Left colon (tissue), 2 donors: ENCODE measurements around the gene RAB3GAP1. TPM values are rescaled to one million over a fixed set of nuclear protein-coding genes. Genes with fewer than 3 reads are reported as not detected.

Experiments used
- ATAC-seq: fragments of 200-7000 bp; cut with Tn5 transposase; one replicate; pipeline ENCODE4 v1.9.1; 2020; ENCODE audit warnings: mild to moderate bottlenecking, moderate library complexity
- DNase-seq, 2 donors: peaks; one replicate each; pipeline ENCODE4 v3.0.0-alpha.2; 2020
- intact Hi-C, 2 donors: fragments of 100-400 bp; cut with DNase I in 1 of 2; cut with micrococcal nuclease in 1 of 2; formaldehyde crosslinking; loops; one replicate each; pipeline versions ENCODE4 v1.11.2 to v1.14.0; 2022; cut with DNase I, micrococcal nuclease
- total RNA-seq, 2 donors: library from RNA; stranded (reverse); fragmentation: NEBNext Ultra II Directional; extraction: Animal tissue kit (Norgen Biotek cat#: 25700); gene quantifications; one replicate each; pipeline ENCODE4 v1.2.1, GENCODE V29; 2021
- donor health status: DM: no; HTN: no; CAD: no.
- donor health status: DM: yes; HTN: yes; CAD: no.

Gene RAB3GAP1
- total RNA-seq, 2 donors from 2014 or later, result 41.1 to 42.9 TPM

DNA sequence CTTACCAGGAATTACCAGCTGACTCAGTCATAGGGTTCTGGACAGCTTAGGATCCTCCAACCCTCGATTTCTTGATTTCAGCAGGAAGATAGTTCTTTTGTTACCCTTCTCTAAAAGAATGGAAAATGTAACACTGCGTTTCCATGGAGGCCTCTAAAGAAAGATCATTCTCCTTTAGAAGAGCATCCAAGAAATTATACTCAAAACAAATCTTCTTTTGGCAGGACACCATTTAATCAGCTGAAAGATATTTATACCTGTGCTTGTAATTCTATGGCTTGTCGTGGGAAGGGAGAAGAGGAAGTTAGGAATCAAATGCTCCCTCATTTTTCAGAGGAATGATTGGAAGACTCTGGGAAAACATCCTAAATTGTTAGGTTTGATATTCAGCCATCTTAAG, 130.5 kb downstream of the RAB3GAP1 start:
- DNase-seq (no peak), ATAC-seq (no peak)
- intact Hi-C loops, result no loop called here

DNA sequence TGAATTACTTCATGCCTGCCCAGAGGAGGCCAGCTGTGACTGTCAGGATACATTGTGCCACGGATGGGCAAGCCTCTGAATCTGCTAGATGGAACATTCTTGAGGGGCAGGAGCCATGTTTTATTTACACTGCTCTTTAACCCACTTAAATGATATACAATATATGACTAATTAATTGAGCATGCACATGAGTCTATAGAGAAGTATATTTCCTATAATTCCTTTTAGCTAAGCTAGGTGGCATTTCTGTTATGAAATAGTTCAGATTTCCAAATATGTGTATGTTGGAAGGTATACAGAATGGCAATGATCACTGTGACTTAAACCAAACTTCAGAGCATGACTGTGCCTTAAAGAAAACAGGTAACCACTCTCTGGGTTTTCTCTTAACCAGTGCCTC, 131.7 kb downstream of the RAB3GAP1 start:
- DNase-seq, result no peak
- intact Hi-C loops, result no loop called here
- ATAC-seq, result no peak

GRCh38 chr2:135186054-135186453, 134.0 kb downstream of the RAB3GAP1 start:
- DNase-seq, result no peak
- intact Hi-C loops, result no loop called here
- ATAC-seq, result no peak

GRCh38 chr2:135187270-135187669, 135.2 kb downstream of the RAB3GAP1 start:
- no peak for ATAC-seq
- no peak for DNase-seq
- intact Hi-C loops, result no loop called here

DNA sequence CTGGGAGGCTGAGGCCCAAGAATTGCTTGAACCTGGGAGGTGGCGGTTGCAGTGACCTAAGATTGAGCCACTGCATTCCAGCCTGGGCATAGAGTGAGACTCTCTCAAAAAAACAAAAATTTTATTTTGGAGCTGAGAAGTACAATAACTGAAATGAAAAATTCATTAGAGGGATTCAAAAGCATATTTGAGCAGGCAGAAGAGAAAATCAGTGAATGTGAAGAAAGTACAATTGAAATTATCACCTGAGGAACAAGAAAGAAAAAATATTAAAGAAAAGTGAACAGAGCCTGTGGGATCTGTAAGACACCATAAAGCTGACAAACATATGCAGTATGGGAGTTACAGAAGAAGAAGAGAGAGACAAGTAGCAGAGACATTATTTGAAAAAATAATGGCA, 137.1 kb downstream of the RAB3GAP1 start:
- intact Hi-C loops, result no loop called here
- DNase-seq (no peak), ATAC-seq (no peak)

DNA sequence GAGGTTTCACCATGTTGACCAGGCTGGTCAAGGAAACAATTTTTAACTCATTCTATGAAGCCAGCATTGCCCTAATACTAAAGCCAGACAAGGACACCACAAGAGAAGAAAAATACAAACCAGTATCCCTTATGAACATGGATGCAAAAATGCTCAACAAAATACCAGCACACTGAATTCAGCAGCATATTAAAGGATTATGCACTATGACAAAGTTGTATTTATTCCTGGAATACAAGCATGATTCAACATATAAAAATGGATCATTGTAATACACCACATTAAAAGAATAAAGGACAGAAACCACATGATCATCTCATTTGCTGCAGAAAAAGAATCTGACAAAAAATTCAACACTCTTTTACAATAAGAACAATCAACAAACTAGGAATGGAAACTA, 138.7 kb downstream of the RAB3GAP1 start:
- no peak for ATAC-seq
- no peak for DNase-seq
- intact Hi-C loops, result no loop called here

GRCh38 chr2:135198481-135198880, 146.4 kb downstream of the RAB3GAP1 start:
- intact Hi-C loops, result no loop called here
- DNase-seq (no peak), ATAC-seq (no peak)

DNA sequence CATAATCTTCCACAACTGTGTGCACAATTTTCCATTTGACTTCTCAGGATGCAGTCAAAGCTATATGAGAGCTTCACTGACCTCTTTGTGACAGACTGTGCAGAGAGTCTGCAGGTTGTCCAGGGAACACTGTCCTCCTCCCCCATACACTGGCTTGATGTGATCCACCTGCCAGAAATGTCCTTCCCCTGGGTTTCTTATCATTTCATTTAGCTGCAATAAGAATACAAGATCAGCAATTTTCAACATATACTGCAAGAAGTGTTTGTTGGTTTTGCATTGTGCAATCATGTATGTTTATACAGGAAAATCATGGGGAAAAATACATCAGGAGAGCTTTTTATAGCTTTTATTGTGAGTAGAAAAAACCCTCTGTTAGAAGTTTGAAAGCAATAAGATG, 150.7 kb downstream of the RAB3GAP1 start:
- DNase-seq (no peak), ATAC-seq (peak; percentile 29)
- intact Hi-C loops, result no loop called here

DNA sequence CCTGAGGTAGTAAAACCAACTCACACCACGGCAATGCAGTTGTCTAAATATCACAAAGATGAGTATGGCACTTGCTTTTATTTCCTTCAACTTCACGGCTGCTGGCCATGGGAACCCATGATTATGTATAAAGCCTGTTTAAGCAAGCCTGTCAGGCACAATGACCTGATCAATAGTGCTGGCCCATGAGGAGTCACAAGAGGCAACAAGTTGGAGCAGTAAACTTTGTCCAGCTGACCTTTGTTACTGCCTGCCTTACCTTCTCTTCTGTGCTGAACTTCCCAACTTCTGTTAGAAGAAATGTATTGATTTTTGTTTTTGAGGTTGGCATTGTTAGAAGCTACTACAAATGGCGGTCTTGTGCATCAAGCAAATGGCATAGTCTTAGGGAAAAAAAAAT, 151.9 kb downstream of the RAB3GAP1 start:
- DNase-seq (no peak), ATAC-seq (no peak)
- intact Hi-C loops, result no loop called here

- no peak for ATAC-seq
- no peak for DNase-seq
- intact Hi-C loops, result no loop called here
Observed at GRCh38 chr2:135208016-135208415, 155.9 kb downstream of the RAB3GAP1 start.

- intact Hi-C loops, result no loop called here
- DNase-seq (no peak), ATAC-seq (no peak)
Observed at GRCh38 chr2:135212757-135213156, 160.7 kb downstream of the RAB3GAP1 start.

- DNase-seq (no peak), ATAC-seq (no peak)
- intact Hi-C loops, result no loop called here
Observed at GRCh38 chr2:135218426-135218825, 166.3 kb downstream of the RAB3GAP1 start.

DNA sequence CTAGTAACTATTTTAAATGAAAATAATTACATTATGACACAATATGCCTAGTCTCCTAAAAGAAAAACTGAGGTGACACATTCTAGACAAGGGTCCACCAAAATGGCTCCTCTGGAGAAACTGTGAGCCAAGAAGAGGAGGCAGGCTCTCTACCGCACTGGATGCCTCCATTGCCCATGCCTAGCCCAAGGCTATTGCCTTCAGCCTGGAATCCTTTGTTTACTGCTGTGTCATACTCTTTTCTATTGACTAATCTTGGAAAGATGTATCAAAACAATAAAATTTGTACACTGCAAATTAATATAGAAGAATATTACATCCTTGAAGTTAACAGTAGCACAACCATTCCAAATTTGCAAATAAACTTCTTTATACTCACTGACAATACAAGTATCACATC, 167.1 kb downstream of the RAB3GAP1 start:
- intact Hi-C loops, result no loop called here
- DNase-seq (no peak), ATAC-seq (no peak)

Other genes with a start within 250 kb of the RAB3GAP1 start
- gene ACMSD, start 213.7 kb upstream of the RAB3GAP1 start, total RNA-seq, result not detected
- 10 to 100 TPM; 33.9 to 35.3 TPM for gene CCNT2, start 133.5 kb upstream of the RAB3GAP1 start, total RNA-seq
- gene MAP3K19, start 4.8 kb upstream of the RAB3GAP1 start, total RNA-seq, result not detected